Measurements from ENCODE around the gene DNAH9.

Gene DNAH9

GRCh38 chr17:11644265-11645212 is 46.3 kb downstream of the DNAH9 start:
- DNase-seq (ENCODE audit: extremely low read depth in 1 of 2, low read depth in 1 of 2): peak in 1 of 2 donors; percentile 8

DNA sequence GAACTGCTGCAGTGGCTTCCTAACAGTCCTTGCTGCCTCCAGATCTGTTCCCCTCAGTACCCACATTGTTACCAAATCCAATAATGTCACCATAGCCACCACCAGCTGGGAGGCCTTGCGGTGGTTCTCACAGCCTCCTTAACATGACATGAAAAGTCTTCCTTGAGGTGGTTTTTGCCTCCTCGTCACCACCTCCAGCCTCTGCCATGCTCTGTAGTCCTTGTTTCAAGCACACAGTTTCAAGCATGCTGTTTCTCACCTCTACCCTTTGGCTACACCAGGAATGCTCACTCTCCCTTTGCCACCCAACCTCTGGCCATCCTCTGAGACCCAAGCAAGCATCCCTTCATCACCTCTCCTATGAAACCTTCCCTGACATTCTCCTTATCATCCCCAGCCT is 47.2 kb downstream of the DNAH9 start:
- DNase-seq (ENCODE audit: extremely low read depth in 1 of 2, low read depth in 1 of 2): no peak

DNA sequence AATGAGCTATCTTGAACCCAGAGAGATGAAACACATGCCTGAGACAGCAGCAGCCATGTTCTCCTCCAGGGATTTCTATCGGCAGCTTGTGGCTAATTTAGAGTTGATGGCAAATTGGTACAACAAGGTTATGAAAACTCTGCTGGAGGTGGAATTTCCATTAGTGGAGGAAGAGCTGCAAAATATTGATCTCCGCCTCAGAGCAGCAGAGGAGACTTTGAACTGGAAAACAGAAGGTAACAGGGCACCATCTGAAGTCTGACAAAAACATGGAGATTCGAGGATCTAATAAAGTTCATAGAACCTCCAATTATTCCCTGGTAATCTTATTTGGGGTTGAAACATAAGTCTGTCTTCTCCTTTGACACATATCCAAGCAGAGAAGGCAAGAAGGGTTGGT is 52.8 kb downstream of the DNAH9 start:
- no peak for DNase-seq (ENCODE audit: extremely low read depth in 1 of 2, low read depth in 1 of 2)

- DNase-seq (ENCODE audit: extremely low read depth in 1 of 2, low read depth in 1 of 2): no peak
Measured at GRCh38 chr17:11668618-11669017, 70.3 kb downstream of the DNAH9 start.

- no peak for DNase-seq (ENCODE audit: extremely low read depth in 1 of 2, low read depth in 1 of 2)
Measured at GRCh38 chr17:11671126-11671525, 72.9 kb downstream of the DNAH9 start.

GRCh38 chr17:11682646-11683045 is 84.4 kb downstream of the DNAH9 start:
- no peak for DNase-seq (ENCODE audit: extremely low read depth in 1 of 2, low read depth in 1 of 2)

DNA sequence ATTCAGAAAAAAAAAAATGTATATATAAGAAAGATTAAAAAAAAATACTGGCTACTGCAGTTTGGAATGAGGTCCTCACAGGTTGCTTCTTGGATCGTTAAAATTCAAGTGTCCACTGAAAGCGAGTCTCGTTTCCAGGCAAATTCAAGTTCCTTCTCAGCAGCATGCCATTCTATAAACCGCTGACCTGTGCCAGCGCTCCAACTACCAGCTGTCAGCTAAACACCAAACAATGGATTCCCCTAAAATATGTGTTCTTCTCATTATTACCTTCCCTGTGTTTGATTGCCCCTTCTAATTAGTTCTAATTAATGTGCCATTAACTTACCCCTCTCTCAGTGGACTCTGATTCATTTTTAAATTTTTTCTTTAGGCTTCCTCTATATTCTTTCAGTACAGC is 92.4 kb downstream of the DNAH9 start:
- DNase-seq (ENCODE audit: extremely low read depth in 1 of 2, low read depth in 1 of 2): no peak

DNA sequence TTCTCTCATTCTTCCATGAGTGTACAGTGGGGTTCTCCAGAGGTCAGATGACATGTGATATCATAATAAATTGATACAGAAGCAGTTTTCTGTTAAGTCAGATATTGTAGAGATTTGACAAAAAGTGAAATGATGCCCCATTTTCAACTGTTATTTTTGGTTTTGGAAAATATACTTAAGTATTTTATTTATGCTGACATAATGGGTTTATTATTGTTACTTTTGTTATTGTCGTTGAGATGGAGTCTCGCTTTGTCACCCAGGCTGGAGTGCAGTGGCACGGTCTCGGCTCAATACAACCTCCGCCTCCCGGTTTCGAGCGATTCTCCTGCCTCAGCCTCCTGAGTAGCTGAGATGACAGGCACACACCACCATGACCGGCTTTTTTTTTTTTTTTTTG is 94.4 kb downstream of the DNAH9 start:
- no peak for DNase-seq (ENCODE audit: extremely low read depth in 1 of 2, low read depth in 1 of 2)

- DNase-seq (ENCODE audit: extremely low read depth in 1 of 2, low read depth in 1 of 2): no peak
Measured at GRCh38 chr17:11693284-11693683, 95.0 kb downstream of the DNAH9 start.

DNA sequence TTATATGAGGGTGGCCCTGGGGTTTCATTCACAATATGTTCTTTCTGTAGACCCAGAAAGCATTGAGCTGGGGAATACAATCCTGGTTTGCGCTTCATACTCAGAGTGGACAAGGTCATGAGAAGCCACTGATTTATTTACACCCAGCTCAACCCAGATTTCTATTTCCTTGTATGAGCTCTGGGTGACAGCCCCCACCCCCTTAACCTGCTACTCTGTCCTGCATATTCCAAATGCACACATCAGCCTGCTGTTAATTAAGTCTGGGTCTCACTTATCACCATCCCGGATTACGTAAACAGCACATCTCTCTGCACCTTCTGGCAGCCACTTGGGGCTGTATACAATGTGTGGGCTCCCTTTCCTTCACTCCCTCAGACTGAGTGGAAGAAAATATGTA is 102.4 kb downstream of the DNAH9 start:
- DNase-seq (ENCODE audit: extremely low read depth in 1 of 2, low read depth in 1 of 2): no peak

GRCh38 chr17:11701911-11702310 is 103.6 kb downstream of the DNAH9 start:
- no peak for DNase-seq (ENCODE audit: extremely low read depth in 1 of 2, low read depth in 1 of 2)

- no peak for DNase-seq (ENCODE audit: extremely low read depth in 1 of 2, low read depth in 1 of 2)
Measured at GRCh38 chr17:11704041-11704440, 105.8 kb downstream of the DNAH9 start.

- DNase-seq (ENCODE audit: extremely low read depth in 1 of 2, low read depth in 1 of 2): no peak
Measured at GRCh38 chr17:11705111-11705510, 106.8 kb downstream of the DNAH9 start.

GRCh38 chr17:11707586-11707985 is 109.3 kb downstream of the DNAH9 start:
- no peak for DNase-seq (ENCODE audit: extremely low read depth in 1 of 2, low read depth in 1 of 2)

DNA sequence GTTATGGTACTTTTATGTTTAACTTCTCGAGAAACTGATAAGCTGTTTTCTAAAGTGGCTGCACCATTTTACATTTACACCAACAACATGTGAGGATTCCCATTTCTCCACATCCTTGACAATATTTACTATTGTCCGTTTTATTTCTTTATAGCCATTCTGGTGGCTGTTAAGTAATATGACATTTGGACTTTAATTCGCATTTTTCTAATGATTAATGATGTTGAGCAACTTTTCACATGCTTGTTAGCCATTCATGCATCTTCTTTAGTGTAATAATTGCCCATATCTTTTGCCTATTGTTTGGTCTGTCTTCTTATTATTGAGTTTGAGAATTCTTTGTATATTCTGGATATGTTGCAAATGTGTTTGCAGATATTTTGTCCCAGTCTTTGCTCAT is 114.2 kb downstream of the DNAH9 start:
- DNase-seq (ENCODE audit: extremely low read depth in 1 of 2, low read depth in 1 of 2): no peak

GRCh38 chr17:11719203-11719602 is 120.9 kb downstream of the DNAH9 start:
- no peak for DNase-seq (ENCODE audit: extremely low read depth in 1 of 2, low read depth in 1 of 2)

GRCh38 chr17:11719856-11720255 is 121.6 kb downstream of the DNAH9 start:
- no peak for DNase-seq (ENCODE audit: extremely low read depth in 1 of 2, low read depth in 1 of 2)

DNA sequence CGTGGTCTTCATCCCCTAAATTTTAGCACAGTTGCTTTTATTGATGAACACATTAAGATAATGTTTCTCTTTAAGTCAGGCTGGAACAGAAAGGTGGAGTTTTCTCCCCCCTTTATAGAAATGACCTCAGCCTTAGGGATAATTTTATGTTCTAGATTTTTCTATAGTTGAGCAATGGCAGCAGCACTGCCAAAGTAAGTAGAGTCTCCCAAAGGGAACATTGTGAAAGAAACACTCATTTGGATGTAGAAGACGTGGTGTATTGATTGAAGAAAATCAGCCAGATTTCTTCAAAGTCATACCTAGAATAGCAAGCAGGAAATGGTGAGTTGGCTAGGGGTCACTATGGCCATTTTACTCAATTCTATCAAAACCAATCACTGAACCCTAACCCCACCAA is 122.5 kb downstream of the DNAH9 start:
- DNase-seq (ENCODE audit: extremely low read depth in 1 of 2, low read depth in 1 of 2): no peak

- DNase-seq (ENCODE audit: extremely low read depth in 1 of 2, low read depth in 1 of 2): no peak
Measured at GRCh38 chr17:11730747-11731146, 132.5 kb downstream of the DNAH9 start.

- DNase-seq (ENCODE audit: extremely low read depth in 1 of 2, low read depth in 1 of 2): no peak
Measured at GRCh38 chr17:11736613-11737312, 138.5 kb downstream of the DNAH9 start.

DNA sequence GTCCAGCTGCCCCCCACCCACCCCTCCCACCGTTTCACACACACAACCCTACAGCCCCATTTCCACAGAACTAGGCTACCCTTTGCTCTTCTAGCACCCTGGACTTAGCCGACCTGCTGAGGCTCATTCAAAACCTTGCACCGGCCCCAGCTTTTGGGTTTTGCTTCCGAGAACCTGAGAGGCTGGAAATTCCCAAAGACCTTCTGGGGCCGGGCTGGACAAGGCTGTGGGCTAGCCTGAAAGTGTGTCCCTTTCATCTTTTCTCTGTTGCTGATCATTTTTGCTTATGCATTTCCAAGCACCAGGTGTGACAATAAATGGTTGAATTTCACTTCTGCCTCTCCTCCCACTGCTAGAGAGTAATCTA is 139.0 kb downstream of the DNAH9 start:
- no peak for DNase-seq (ENCODE audit: extremely low read depth in 1 of 2, low read depth in 1 of 2)

DNA sequence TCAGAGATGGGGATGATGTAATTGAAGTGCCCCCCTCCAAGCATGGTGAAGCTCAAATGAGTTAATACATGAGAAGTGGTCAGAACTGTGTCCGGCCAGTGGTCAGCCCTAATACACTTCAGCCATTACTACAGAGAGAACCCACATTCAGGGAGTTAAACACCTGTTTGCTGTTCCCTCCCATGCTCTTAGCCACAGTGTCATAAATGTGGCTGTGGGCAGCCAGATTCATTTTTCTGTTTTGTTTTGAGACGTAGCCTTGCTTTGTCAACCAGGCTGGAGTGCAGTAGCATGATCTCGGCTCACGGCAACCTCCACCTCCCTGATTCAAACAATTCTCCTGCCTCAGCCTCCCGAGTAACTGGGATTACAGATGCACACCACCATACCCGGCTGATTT is 139.9 kb downstream of the DNAH9 start:
- DNase-seq (ENCODE audit: extremely low read depth in 1 of 2, low read depth in 1 of 2): no peak
